ENCODE results near the gene APBA1.

Gene APBA1

DNA sequence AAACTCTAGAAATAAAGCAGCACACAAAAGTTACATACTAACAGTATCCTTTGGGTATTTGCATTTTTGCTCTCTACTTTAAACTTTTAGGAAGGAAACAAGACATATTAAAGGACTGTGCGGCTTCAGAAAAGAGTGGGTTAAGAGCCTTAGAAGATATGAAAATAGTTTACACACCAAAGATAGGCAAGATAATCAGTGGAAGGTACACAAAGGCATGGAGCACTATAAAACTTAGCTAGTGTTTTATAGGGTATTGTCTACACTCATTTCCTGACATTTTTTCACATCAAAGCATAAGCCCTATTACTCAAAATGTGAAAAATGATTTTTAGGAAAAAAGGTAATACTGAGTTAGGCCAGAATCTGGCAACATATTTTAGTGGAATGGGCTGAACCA, 43.7 kb upstream of the APBA1 start:
- TF ChIP-seq POLR2AphosphoS5 (IDR thresholded peaks at IDR 0.05; ENCODE audit: low read depth, low read length) (no peak), TAF1 (IDR thresholded peaks at IDR 0.05; ENCODE audit: borderline replicate concordance, insufficient read depth, low read length) (no peak), FOXP2 (optimal IDR thresholded peaks at IDR 0.05; ENCODE audit: borderline replicate concordance, extremely low read depth, extremely low read length, insufficient read depth) (no peak), SIN3A (IDR thresholded peaks at IDR 0.05; ENCODE audit: borderline replicate concordance, insufficient read depth, low read length) (no peak)
- TF ChIP-seq, protein P1, sequence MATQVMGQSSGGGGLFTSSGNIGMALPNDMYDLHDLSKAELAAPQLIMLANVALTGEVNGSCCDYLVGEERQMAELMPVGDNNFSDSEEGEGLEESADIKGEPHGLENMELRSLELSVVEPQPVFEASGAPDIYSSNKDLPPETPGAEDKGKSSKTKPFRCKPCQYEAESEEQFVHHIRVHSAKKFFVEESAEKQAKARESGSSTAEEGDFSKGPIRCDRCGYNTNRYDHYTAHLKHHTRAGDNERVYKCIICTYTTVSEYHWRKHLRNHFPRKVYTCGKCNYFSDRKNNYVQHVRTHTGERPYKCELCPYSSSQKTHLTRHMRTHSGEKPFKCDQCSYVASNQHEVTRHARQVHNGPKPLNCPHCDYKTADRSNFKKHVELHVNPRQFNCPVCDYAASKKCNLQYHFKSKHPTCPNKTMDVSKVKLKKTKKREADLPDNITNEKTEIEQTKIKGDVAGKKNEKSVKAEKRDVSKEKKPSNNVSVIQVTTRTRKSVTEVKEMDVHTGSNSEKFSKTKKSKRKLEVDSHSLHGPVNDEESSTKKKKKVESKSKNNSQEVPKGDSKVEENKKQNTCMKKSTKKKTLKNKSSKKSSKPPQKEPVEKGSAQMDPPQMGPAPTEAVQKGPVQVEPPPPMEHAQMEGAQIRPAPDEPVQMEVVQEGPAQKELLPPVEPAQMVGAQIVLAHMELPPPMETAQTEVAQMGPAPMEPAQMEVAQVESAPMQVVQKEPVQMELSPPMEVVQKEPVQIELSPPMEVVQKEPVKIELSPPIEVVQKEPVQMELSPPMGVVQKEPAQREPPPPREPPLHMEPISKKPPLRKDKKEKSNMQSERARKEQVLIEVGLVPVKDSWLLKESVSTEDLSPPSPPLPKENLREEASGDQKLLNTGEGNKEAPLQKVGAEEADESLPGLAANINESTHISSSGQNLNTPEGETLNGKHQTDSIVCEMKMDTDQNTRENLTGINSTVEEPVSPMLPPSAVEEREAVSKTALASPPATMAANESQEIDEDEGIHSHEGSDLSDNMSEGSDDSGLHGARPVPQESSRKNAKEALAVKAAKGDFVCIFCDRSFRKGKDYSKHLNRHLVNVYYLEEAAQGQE (IDR thresholded peaks at IDR 0.05; ENCODE audit: insufficient read depth in 1 of 2, low read depth in 2 of 2, low read length in 2 of 2): no peak

DNA sequence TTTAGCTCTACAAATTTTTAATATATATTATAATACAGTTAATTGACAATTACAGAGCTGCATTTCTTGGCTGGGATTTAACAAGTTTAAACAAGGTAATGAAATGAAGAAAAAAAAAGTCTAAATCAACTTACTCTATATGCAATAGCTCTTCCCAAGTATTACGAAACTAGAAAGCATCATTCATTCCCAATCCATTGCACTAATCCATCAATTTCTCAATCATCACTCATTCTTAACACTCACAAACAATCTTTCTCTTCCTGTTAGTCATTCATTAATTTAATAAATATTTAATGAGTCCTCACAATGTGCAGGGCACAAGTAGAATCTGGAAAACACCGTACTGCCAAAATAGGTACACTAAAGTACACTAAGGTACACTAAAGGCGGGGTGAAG, 42.9 kb upstream of the APBA1 start:
- no peak for TF ChIP-seq TAF1 (IDR thresholded peaks at IDR 0.05; ENCODE audit: borderline replicate concordance, insufficient read depth, low read length)
- no peak for TF ChIP-seq FOXP2 (optimal IDR thresholded peaks at IDR 0.05; ENCODE audit: borderline replicate concordance, extremely low read depth, extremely low read length, insufficient read depth)
- no peak for TF ChIP-seq POLR2AphosphoS5 (IDR thresholded peaks at IDR 0.05; ENCODE audit: low read depth, low read length)
- TF ChIP-seq, protein P1 (IDR thresholded peaks at IDR 0.05; ENCODE audit: insufficient read depth in 1 of 2, low read depth in 2 of 2, low read length in 2 of 2): no peak
- no peak for TF ChIP-seq SIN3A (IDR thresholded peaks at IDR 0.05; ENCODE audit: borderline replicate concordance, insufficient read depth, low read length)

DNA sequence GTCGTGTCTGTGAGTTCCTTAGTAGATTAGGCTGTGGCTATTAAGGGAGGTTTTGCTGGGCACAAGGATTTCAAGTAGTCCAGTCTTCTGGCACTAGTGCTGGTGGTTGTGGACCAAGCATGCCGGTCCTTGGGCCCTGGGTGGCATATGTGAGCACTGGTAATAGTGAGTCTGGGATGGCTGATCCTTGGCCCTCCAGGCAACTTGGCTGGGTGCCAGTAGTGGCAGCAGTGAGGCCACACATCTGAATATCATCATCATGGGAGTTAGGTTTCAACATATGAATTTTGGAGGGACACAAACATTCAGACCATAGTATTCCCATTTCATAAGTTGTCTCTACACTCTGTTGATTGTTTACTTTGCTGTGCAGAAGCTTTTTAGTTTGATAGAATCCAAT, 25.3 kb upstream of the APBA1 start:
- TF ChIP-seq, protein P1 (IDR thresholded peaks at IDR 0.05; ENCODE audit: insufficient read depth in 1 of 2, low read depth in 2 of 2, low read length in 2 of 2): no peak
- TF ChIP-seq POLR2AphosphoS5 (IDR thresholded peaks at IDR 0.05; ENCODE audit: low read depth, low read length) (no peak), SIN3A (IDR thresholded peaks at IDR 0.05; ENCODE audit: borderline replicate concordance, insufficient read depth, low read length) (no peak), TAF1 (IDR thresholded peaks at IDR 0.05; ENCODE audit: borderline replicate concordance, insufficient read depth, low read length) (no peak), FOXP2 (optimal IDR thresholded peaks at IDR 0.05; ENCODE audit: borderline replicate concordance, extremely low read depth, extremely low read length, insufficient read depth) (no peak)

DNA sequence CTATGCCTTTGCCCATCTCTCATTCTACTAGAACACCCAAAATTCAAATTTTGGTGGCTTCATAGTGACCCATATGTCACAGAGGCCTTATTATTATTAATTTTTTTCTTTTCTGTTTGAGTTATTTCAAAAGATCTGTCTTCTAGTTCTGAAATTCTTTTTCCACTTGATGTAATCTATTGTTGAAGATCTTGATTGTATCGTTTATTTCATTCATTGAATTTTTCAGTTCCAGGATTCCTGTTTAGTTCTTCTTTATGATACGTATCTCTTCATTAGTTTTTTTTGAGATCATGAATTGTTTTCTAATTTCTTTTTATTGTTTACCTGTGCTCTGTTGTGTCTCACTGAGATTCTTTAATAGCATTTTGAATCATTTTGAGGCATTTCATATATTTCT, 24.6 kb upstream of the APBA1 start:
- TF ChIP-seq FOXP2 (optimal IDR thresholded peaks at IDR 0.05; ENCODE audit: borderline replicate concordance, extremely low read depth, extremely low read length, insufficient read depth): no peak
- TF ChIP-seq TAF1 (IDR thresholded peaks at IDR 0.05; ENCODE audit: borderline replicate concordance, insufficient read depth, low read length): no peak
- no peak for TF ChIP-seq POLR2AphosphoS5 (IDR thresholded peaks at IDR 0.05; ENCODE audit: low read depth, low read length)

DNA sequence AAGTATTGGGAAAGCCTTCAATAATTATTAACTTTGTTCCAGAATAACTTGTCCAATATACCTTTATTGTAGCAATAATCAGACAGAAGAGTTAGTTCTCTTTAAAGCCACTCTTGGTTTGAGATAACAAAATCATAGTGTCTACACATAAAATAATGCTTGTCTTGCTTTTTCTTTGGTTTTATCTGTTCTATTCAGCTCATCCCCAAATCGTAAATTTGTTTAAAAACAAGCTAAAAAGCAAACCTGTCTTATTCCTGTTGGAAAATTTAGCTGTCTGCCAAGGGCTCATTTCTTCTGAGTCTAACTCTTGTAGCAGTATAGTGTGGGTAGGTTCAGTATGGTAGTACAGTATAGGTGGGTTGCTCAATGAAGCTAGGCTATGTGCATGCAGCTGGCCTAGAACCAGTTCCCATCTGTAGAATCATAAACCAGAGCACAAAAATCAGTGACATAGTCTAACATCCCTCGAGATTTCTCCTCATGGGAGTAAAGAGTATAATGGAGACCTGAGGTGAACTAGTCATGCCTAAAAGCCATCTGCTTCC, 17.9 kb upstream of the APBA1 start:
- TF ChIP-seq FOXP2 (optimal IDR thresholded peaks at IDR 0.05; ENCODE audit: borderline replicate concordance, extremely low read depth, extremely low read length, insufficient read depth) (no peak), SIN3A (IDR thresholded peaks at IDR 0.05; ENCODE audit: borderline replicate concordance, insufficient read depth, low read length) (no peak), POLR2AphosphoS5 (IDR thresholded peaks at IDR 0.05; ENCODE audit: low read depth, low read length) (no peak), TAF1 (IDR thresholded peaks at IDR 0.05; ENCODE audit: borderline replicate concordance, insufficient read depth, low read length) (no peak)
- TF ChIP-seq, protein P1 (IDR thresholded peaks at IDR 0.05; ENCODE audit: insufficient read depth in 1 of 2, low read depth in 2 of 2, low read length in 2 of 2): no peak

Measured in PFSK-1 (cell line).